HepG2 (cell line): Measurements from ENCODE around the gene USP34. TPM values are rescaled to one million over a fixed set of nuclear protein-coding genes. Genes with fewer than 3 reads are reported as not detected.

ENCODE experiments used
- ARID4A ChIP-seq: sonication (generic); formaldehyde crosslinking; IDR thresholded peaks from 2 replicates; pipeline ENCODE4 v1.5.0; 2020; ENCODE audit warnings: mild to moderate bottlenecking, missing genetic modification reagents, borderline replicate concordance
- E2F5 ChIP-seq: sonication (generic); formaldehyde crosslinking; conservative IDR thresholded peaks from 2 replicates; pipeline ENCODE4 v1.4.0; 2020; ENCODE audit warnings: missing genetic modification reagents
- NFYC ChIP-seq: IDR thresholded peaks from 2 replicates; pipeline ENCODE4 v1.6.1; 2016; ENCODE audit warnings: missing genetic modification reagents, missing compliant biosample characterization
- NONO ChIP-seq, 2 experiments: fragments of 450-650 bp in 1 of 2; sonication (generic) in 1 of 2; formaldehyde crosslinking in 1 of 2; IDR thresholded peaks in 1 of 2; conservative IDR thresholded peaks in 1 of 2; 2 replicates each; pipeline versions ENCODE4 v1.6.1 to v1.8.0; 2017 to 2022; ENCODE audit warnings: mild to moderate bottlenecking in 1 of 2, missing genetic modification reagents in 1 of 2, moderate library complexity in 1 of 2
- SETDB1 ChIP-seq: sonication (generic); formaldehyde crosslinking; IDR thresholded peaks from 2 replicates; pipeline ENCODE4 v1.5.1; 2020; ENCODE audit warnings: missing genetic modification reagents, mild to moderate bottlenecking, borderline replicate concordance
- SKIL ChIP-seq: sonication (generic); formaldehyde crosslinking; IDR thresholded peaks from 2 replicates; pipeline ENCODE4 v1.8.0; 2022; ENCODE audit warnings: missing genetic modification reagents, mild to moderate bottlenecking, moderate library complexity, borderline replicate concordance
- SMARCE1 ChIP-seq: fragments of 450-650 bp; IDR thresholded peaks from 2 replicates; pipeline ENCODE4 v1.6.1; 2017; ENCODE audit warnings: borderline replicate concordance
- TFAP4 ChIP-seq: sonication (generic); IDR thresholded peaks from 2 replicates; pipeline ENCODE4 v1.6.1; 2016; ENCODE audit warnings: low read depth, borderline replicate concordance
- THRA ChIP-seq: sonication (generic); formaldehyde crosslinking; IDR thresholded peaks from 2 replicates; pipeline ENCODE4 v1.4.0; 2020; ENCODE audit warnings: missing genetic modification reagents, borderline replicate concordance
- YY1 ChIP-seq: IDR thresholded peaks from 2 replicates; pipeline ENCODE4 v1.6.1; 2011; ENCODE audit warnings: low read length, low read depth, moderate library complexity, mild to moderate bottlenecking; ENCODE audit not compliant: insufficient read depth, insufficient replicate concordance
- ZBTB20 ChIP-seq: sonication (generic); formaldehyde crosslinking; IDR thresholded peaks from 2 replicates; pipeline ENCODE4 v1.8.1; 2023; ENCODE audit warnings: missing genetic modification reagents, low read depth, mild to moderate bottlenecking, borderline replicate concordance
- ZBTB38 ChIP-seq: sonication (generic); formaldehyde crosslinking; IDR thresholded peaks from 2 replicates; pipeline ENCODE4 v1.5.1; 2020; ENCODE audit warnings: mild to moderate bottlenecking, missing genetic modification reagents
- ZC3H13 ChIP-seq: sonication (generic); formaldehyde crosslinking; IDR thresholded peaks from 2 replicates; pipeline ENCODE4 v1.8.1; 2023; ENCODE audit warnings: mild to moderate bottlenecking, missing genetic modification reagents, moderate library complexity
- ZFP82 ChIP-seq: sonication (generic); formaldehyde crosslinking; IDR thresholded peaks from 2 replicates; pipeline ENCODE4 v1.5.1; 2020; ENCODE audit warnings: mild to moderate bottlenecking, missing genetic modification reagents, borderline replicate concordance
- ZNF253 ChIP-seq: sonication (generic); formaldehyde crosslinking; IDR thresholded peaks from 2 replicates; pipeline ENCODE4 v1.8.0; 2022; ENCODE audit warnings: mild to moderate bottlenecking, missing genetic modification reagents, borderline replicate concordance
- ZNF432 ChIP-seq: sonication (generic); formaldehyde crosslinking; IDR thresholded peaks from 2 replicates; pipeline ENCODE4 v1.5.0; 2020; ENCODE audit warnings: missing genetic modification reagents, mild to moderate bottlenecking, borderline replicate concordance
- ZNF589 ChIP-seq: sonication (generic); formaldehyde crosslinking; conservative IDR thresholded peaks from 2 replicates; pipeline ENCODE4 v1.8.0; 2022; ENCODE audit warnings: mild to moderate bottlenecking, moderate library complexity, missing genetic modification reagents
- ZNF766 ChIP-seq: sonication (generic); formaldehyde crosslinking; IDR thresholded peaks from 2 replicates; pipeline ENCODE4 v1.5.0; 2020; ENCODE audit warnings: missing genetic modification reagents, borderline replicate concordance
- ZNF83 ChIP-seq: sonication (generic); formaldehyde crosslinking; IDR thresholded peaks from 2 replicates; pipeline ENCODE4 v1.4.0; 2020; ENCODE audit warnings: missing genetic modification reagents, mild to moderate bottlenecking, borderline replicate concordance
- polyA plus RNA-seq, 8 experiments: library from polyadenylated mRNA; depleted of rRNA in 3 of 8; stranded (reverse) in 7 of 8; unstranded in 1 of 8; fragments of >200 nt; fragmentation: Illumina TruSeq in 4 of 8; extraction: Trizol in 4 of 8; gene quantifications; 2 replicates each; pipeline versions ENCODE4 v1.2.1 to v1.2.3, GENCODE V29; 2011 to 2016; ENCODE audit warnings: low read depth in 4 of 8, missing spikeins in 1 of 8, mixed read lengths in 1 of 8; ENCODE audit not compliant: insufficient read depth in 1 of 8
- total RNA-seq, 5 experiments: library from RNA; depleted of rRNA; stranded (reverse); fragments of >200 nt; fragmentation: Illumina TruSeq; extraction: Trizol; gene quantifications; 2 replicates each; pipeline ENCODE4 v1.2.3, GENCODE V29; 2016; ENCODE audit warnings: low read depth in 1 of 5

Gene USP34
- total and polyA plus RNA-seq, 2 of the 13 experiments (the other 11 are each of a cell fraction or from before 2014, with no cell fraction given), result 99.2 to 100 TPM

- TF ChIP-seq TFAP4 (no peak), ZNF766 (CRISPR knock-in tag) (no peak), SKIL (CRISPR knock-in tag) (no peak), E2F5 (CRISPR knock-in tag) (no peak), ARID4A (CRISPR knock-in tag) (peak; percentile 4; the same call in 1 of the 2 replicates), THRA (CRISPR knock-in tag) (no peak), YY1 (peak; percentile 20), SMARCE1 (no peak), ZNF589 (no peak), ZBTB20 (CRISPR knock-in tag) (no peak), ZNF432 (no peak), ZC3H13 (CRISPR knock-in tag) (no peak; the same call in 1 of the 2 replicates), ZBTB38 (peak; percentile 64; the same call in 1 of the 2 replicates), NFYC (CRISPR knock-in tag) (no peak), ZFP82 (CRISPR knock-in tag) (no peak), ZNF253 (CRISPR knock-in tag) (no peak), SETDB1 (no peak), ZNF83 (CRISPR knock-in tag) (no peak), NONO (IDR thresholded peaks at IDR 0.05) (no peak), NONO (CRISPR knock-in tag; conservative IDR thresholded peaks at IDR 0.05) (no peak)
Measured at GRCh38 chr2:61426267-61426897, 44.5 kb downstream of the USP34 start (continued).
